ENCODE measurements around the gene ATXN10. TPM values are rescaled to one million over a fixed set of nuclear protein-coding genes. Genes with fewer than 3 reads are reported as not detected.
"Not testable (repeated sequence)": the region's sequence is repeated elsewhere in the genome, so short reads cannot be mapped to it uniquely, and the experiment has no call there.

Gene ATXN10
- total and polyA plus RNA-seq, 2 donors (not counting 1 experiment from before 2014, with no cell fraction given) = 164 to 350 TPM

- TF ChIP-seq CTCF (conservative IDR thresholded peaks at IDR 0.05 in 1 of 2, IDR thresholded peaks at IDR 0.05 in 1 of 2; ENCODE audit: low read depth in 1 of 2, low read length in 2 of 2) = no peak
- no peak for TF ChIP-seq EZH2 (IDR thresholded peaks at IDR 0.05; ENCODE audit: low read length, missing control alignments)
- Histone ChIP-seq H3K4me1 (ENCODE audit: control insufficient read depth, extremely low read depth, insufficient read depth, low read length) (peaks cover 24% of the 10 kb centered on the region), H3K27me3 (ENCODE audit: control insufficient read depth, insufficient read depth, low read length) (no peaks in the 10 kb centered on the region), H3K79me2 (ENCODE audit: control insufficient read depth, insufficient read depth, low read length) (peaks cover 88% of the 10 kb centered on the region), H4K20me1 (ENCODE audit: control insufficient read depth, extremely low read depth, insufficient read depth, low read length) (no peaks in the 10 kb centered on the region), H3K36me3 (ENCODE audit: control insufficient read depth, insufficient read depth, low read length) (no peaks in the 10 kb centered on the region), H3K27ac (ENCODE audit: insufficient read depth, low read length) (peak overlapping the region; percentile 77), H3K4me2 (ENCODE audit: extremely low read depth, insufficient read depth, low read length) (peak overlapping the region; percentile 17), H3K4me3 (replicated peaks in 1 of 4; ENCODE audit: control extremely low read depth in 1 of 4, insufficient read depth in 1 of 4, low read depth in 3 of 4, low read length in 4 of 4) (no peak overlapping the region), H3K9ac (ENCODE audit: insufficient read depth, low read length) (no peak overlapping the region), H2AFZ (ENCODE audit: low read length) (no peak overlapping the region), H3K9me3 (ENCODE audit: control insufficient read depth, insufficient read depth, low read depth, low read length) (no peaks in the 10 kb centered on the region)
- peak; percentile 66 to 87 for DNase-seq (ENCODE audit: low read depth in 2 of 2)
These were observed 7.6 kb downstream of the ATXN10 start for GRCh38 chr22:45678961-45679912.

GRCh38 chr22:45680932-45681700 is 9.5 kb downstream of the ATXN10 start:
- Histone ChIP-seq H3K79me2 (ENCODE audit: control insufficient read depth, insufficient read depth, low read length) (peaks cover 88% of the 10 kb centered on the region), H3K27ac (ENCODE audit: insufficient read depth, low read length) (peak overlapping the region; percentile 77), H3K4me1 (ENCODE audit: control insufficient read depth, extremely low read depth, insufficient read depth, low read length) (peaks cover 26% of the 10 kb centered on the region), H3K4me3 (replicated peaks in 1 of 4; ENCODE audit: control extremely low read depth in 1 of 4, insufficient read depth in 1 of 4, low read depth in 3 of 4, low read length in 4 of 4) (peak overlapping the region in 1 of 4 experiments; percentile 8), H2AFZ (ENCODE audit: low read length) (no peak overlapping the region), H4K20me1 (ENCODE audit: control insufficient read depth, extremely low read depth, insufficient read depth, low read length) (no peaks in the 10 kb centered on the region), H3K9ac (ENCODE audit: insufficient read depth, low read length) (no peak overlapping the region), H3K27me3 (ENCODE audit: control insufficient read depth, insufficient read depth, low read length) (no peaks in the 10 kb centered on the region), H3K4me2 (ENCODE audit: extremely low read depth, insufficient read depth, low read length) (peak overlapping the region; percentile 55), H3K36me3 (ENCODE audit: control insufficient read depth, insufficient read depth, low read length) (no peaks in the 10 kb centered on the region), H3K9me3 (ENCODE audit: control insufficient read depth, insufficient read depth, low read depth, low read length) (no peaks in the 10 kb centered on the region)
- no peak for TF ChIP-seq EZH2 (IDR thresholded peaks at IDR 0.05; ENCODE audit: low read length, missing control alignments)
- TF ChIP-seq CTCF (conservative IDR thresholded peaks at IDR 0.05 in 1 of 2, IDR thresholded peaks at IDR 0.05 in 1 of 2; ENCODE audit: low read depth in 1 of 2, low read length in 2 of 2) = no peak
- peak; percentile 63 to 94 for DNase-seq (ENCODE audit: low read depth in 2 of 2)

- H3K27me3 ChIP-seq (ENCODE audit: control insufficient read depth, insufficient read depth, low read length) = no peaks in the 10 kb centered on the region
- no peak overlapping the region for H3K4me2 ChIP-seq (ENCODE audit: extremely low read depth, insufficient read depth, low read length)
- peaks cover 30% of the 10 kb centered on the region for H3K4me1 ChIP-seq (ENCODE audit: control insufficient read depth, extremely low read depth, insufficient read depth, low read length)
- H3K79me2 ChIP-seq (ENCODE audit: control insufficient read depth, insufficient read depth, low read length) = peaks cover 83% of the 10 kb centered on the region
- H3K36me3 ChIP-seq (ENCODE audit: control insufficient read depth, insufficient read depth, low read length) = no peaks in the 10 kb centered on the region
- H3K9ac ChIP-seq (ENCODE audit: insufficient read depth, low read length) = no peak overlapping the region
- peak overlapping the region; percentile 77 for H3K27ac ChIP-seq (ENCODE audit: insufficient read depth, low read length)
- no peak overlapping the region for H2AFZ ChIP-seq (ENCODE audit: low read length)
- DNase-seq (ENCODE audit: low read depth in 2 of 2) = peak in 1 of 2 donors; percentile 44
- no peaks in the 10 kb centered on the region for H4K20me1 ChIP-seq (ENCODE audit: control insufficient read depth, extremely low read depth, insufficient read depth, low read length)
- no peak for TF ChIP-seq EZH2 (IDR thresholded peaks at IDR 0.05; ENCODE audit: low read length, missing control alignments)
- no peak for TF ChIP-seq CTCF (conservative IDR thresholded peaks at IDR 0.05 in 1 of 2, IDR thresholded peaks at IDR 0.05 in 1 of 2; ENCODE audit: low read depth in 1 of 2, low read length in 2 of 2)
- H3K9me3 ChIP-seq (ENCODE audit: control insufficient read depth, insufficient read depth, low read depth, low read length) = no peaks in the 10 kb centered on the region
- no peak overlapping the region for H3K4me3 ChIP-seq (replicated peaks in 1 of 4; ENCODE audit: control extremely low read depth in 1 of 4, insufficient read depth in 1 of 4, low read depth in 3 of 4, low read length in 4 of 4)
These were observed 10.4 kb downstream of the ATXN10 start for GRCh38 chr22:45682064-45682463.

- H3K27ac ChIP-seq (ENCODE audit: insufficient read depth, low read length); H2AFZ ChIP-seq (ENCODE audit: low read length); DNase-seq (ENCODE audit: low read depth in 2 of 2); H3K27me3 ChIP-seq (ENCODE audit: control insufficient read depth, insufficient read depth, low read length); H3K4me2 ChIP-seq (ENCODE audit: extremely low read depth, insufficient read depth, low read length); H3K9ac ChIP-seq (ENCODE audit: insufficient read depth, low read length); H3K36me3 ChIP-seq (ENCODE audit: control insufficient read depth, insufficient read depth, low read length); H4K20me1 ChIP-seq (ENCODE audit: control insufficient read depth, extremely low read depth, insufficient read depth, low read length); H3K9me3 ChIP-seq (ENCODE audit: control insufficient read depth, insufficient read depth, low read depth, low read length); H3K4me3 ChIP-seq (replicated peaks in 1 of 4; ENCODE audit: control extremely low read depth in 1 of 4, insufficient read depth in 1 of 4, low read depth in 3 of 4, low read length in 4 of 4): not testable (repeated sequence)
- Histone ChIP-seq H3K4me1 (ENCODE audit: control insufficient read depth, extremely low read depth, insufficient read depth, low read length) (peaks cover 33% of the 10 kb centered on the region), H3K79me2 (ENCODE audit: control insufficient read depth, insufficient read depth, low read length) (peaks cover 81% of the 10 kb centered on the region)
These were observed 11.1 kb downstream of the ATXN10 start for GRCh38 chr22:45682773-45683172.

Measured in fibroblast of lung (primary cell).